HEK293 (cell line): ENCODE measurements around the gene TBC1D22A.

ENCODE experiments used
- CTCF ChIP-seq: fragments of 450-650 bp; formaldehyde crosslinking; IDR thresholded peaks from 2 replicates; pipeline ENCODE4 v1.5.1; 2016; ENCODE audit warnings: missing biosample characterization, missing genetic modification characterization
- MYNN ChIP-seq: fragments of 450-650 bp; formaldehyde crosslinking; IDR thresholded peaks from 2 replicates; pipeline ENCODE4 v1.5.1; 2016; ENCODE audit warnings: missing biosample characterization, missing genetic modification characterization, borderline replicate concordance
- PATZ1 ChIP-seq: fragments of 450-650 bp; formaldehyde crosslinking; IDR thresholded peaks from 2 replicates; pipeline ENCODE4 v1.5.1; 2016; ENCODE audit warnings: missing biosample characterization, missing genetic modification characterization
- PRDM4 ChIP-seq: fragments of 450-650 bp; formaldehyde crosslinking; IDR thresholded peaks from 2 replicates; pipeline ENCODE4 v1.5.1; 2017; ENCODE audit warnings: missing biosample characterization, missing genetic modification characterization
- REST ChIP-seq: fragments of 450-650 bp; formaldehyde crosslinking; IDR thresholded peaks from 2 replicates; pipeline ENCODE4 v1.5.1; 2016; ENCODE audit warnings: missing biosample characterization, missing genetic modification characterization
- ZBTB7A ChIP-seq: fragments of 450-650 bp; formaldehyde crosslinking; IDR thresholded peaks from 2 replicates; pipeline ENCODE4 v1.5.1; 2016; ENCODE audit warnings: low read depth, missing biosample characterization, missing genetic modification characterization
- ZNF785 ChIP-seq: fragments of 450-650 bp; formaldehyde crosslinking; IDR thresholded peaks from 2 replicates; pipeline ENCODE4 v1.5.1; 2016; ENCODE audit warnings: missing biosample characterization, missing genetic modification characterization

- TF ChIP-seq CTCF, result no peak
- TF ChIP-seq ZBTB7A (tag by site-specific recombination), result no peak
- no peak for TF ChIP-seq ZNF785 (tag by site-specific recombination)
- no peak for TF ChIP-seq REST (tag by site-specific recombination)
- no peak for TF ChIP-seq PRDM4
- TF ChIP-seq MYNN (tag by site-specific recombination), result no peak
- TF ChIP-seq PATZ1, result no peak
These were observed 140.8 kb downstream of the TBC1D22A start for GRCh38 chr22:46902998-46903916.
